Measurements from ENCODE around the gene EHD1. TPM values are rescaled to one million over a fixed set of nuclear protein-coding genes. Genes with fewer than 3 reads are reported as not detected.

EHD1 gene
- total and polyA plus RNA-seq, 10 donors, result 51.9 to 337 (median 162) TPM

GRCh38 chr11:64916775-64917662 lies 38.6 kb upstream of the EHD1 start, which contains the start of gene ATG2A:
ATG2A (minus strand) TSS chr11:64917209; CDS start chr11:64917135, 74 bp downstream.
- no peaks in the 10 kb centered on the region for H3K9me3 ChIP-seq
- DNase-seq, result peak; percentile 99
- H3K27ac ChIP-seq, result peak within 1 kb of the TSS; percentile 64 to 95 (median 86)
- peaks cover 15 to 48% (median 31%) of the 10 kb centered on the region in 6 donors for H3K4me1 ChIP-seq
- H3K4me3 ChIP-seq, result peak within 1 kb of the TSS; percentile 59 to 94 (median 80)
- TF ChIP-seq POLR2AphosphoS5 (IDR thresholded peaks at IDR 0.05), result peak; percentile 94 to 97 (median 96)
- peak in 2 of 3 donors; percentile 42 to 91 for TF ChIP-seq POLR2A (IDR thresholded peaks at IDR 0.05)
- TF ChIP-seq CTCF (IDR thresholded peaks at IDR 0.05 in 8 of 11, conservative IDR thresholded peaks at IDR 0.05 in 3 of 11), result peak in 3 of 11 experiments; percentile 19 to 41 (median 26)
- intact Hi-C loops (cut with DNase I; ENCODE audit: low total_unique reads), result no loop called here
- H3K27me3 ChIP-seq (replicated peaks in 1 of 7), result no peaks in the 10 kb centered on the region
- WGBS, 5 donors, result 0 to 2% (median 0%) methylated on average over 28 to 57 of the region's 57 CpGs
- H3K36me3 ChIP-seq, result peaks cover 0 to 28% (median 23%) of the 10 kb centered on the region in 6 donors

- 11 to 15% (median 12%) methylated on average over 15 to 23 of the region's 23 CpGs for WGBS, 5 donors
- peaks cover 15 to 48% (median 31%) of the 10 kb centered on the region in 6 donors for H3K4me1 ChIP-seq
- H3K9me3 ChIP-seq, result no peaks in the 10 kb centered on the region
- peak overlapping the region; percentile 59 to 94 (median 80) for H3K4me3 ChIP-seq
- H3K36me3 ChIP-seq, result peaks cover 5 to 37% (median 31%) of the 10 kb centered on the region in 6 donors
- TF ChIP-seq CTCF (IDR thresholded peaks at IDR 0.05 in 8 of 11, conservative IDR thresholded peaks at IDR 0.05 in 3 of 11) (no peak), POLR2AphosphoS5 (IDR thresholded peaks at IDR 0.05) (peak; percentile 8 to 70 (median 39)), POLR2A (IDR thresholded peaks at IDR 0.05) (no peak)
- peak; percentile 89 for DNase-seq
- intact Hi-C loops (cut with DNase I; ENCODE audit: low total_unique reads), result no loop called here
- H3K27ac ChIP-seq, result peak overlapping the region; percentile 64 to 95 (median 86)
- H3K27me3 ChIP-seq (replicated peaks in 1 of 7), result no peaks in the 10 kb centered on the region
These were observed 37.8 kb upstream of the EHD1 start for GRCh38 chr11:64916040-64916774.

GRCh38 chr11:64915376-64915887 lies 37.0 kb upstream of the EHD1 start:
- Histone ChIP-seq H3K4me3 (peak overlapping the region in 4 of 8 donors; percentile 59 to 94 (median 82)), H3K9me3 (no peaks in the 10 kb centered on the region), H3K4me1 (peaks cover 15 to 48% (median 31%) of the 10 kb centered on the region in 6 donors), H3K27ac (peak overlapping the region in 6 of 8 donors; percentile 83 to 95 (median 86)), H3K27me3 (replicated peaks in 1 of 7) (no peaks in the 10 kb centered on the region), H3K36me3 (peaks cover 9 to 44% (median 39%) of the 10 kb centered on the region in 6 donors)
- intact Hi-C loops (cut with DNase I; ENCODE audit: low total_unique reads), result no loop called here
- DNase-seq, result no peak
- TF ChIP-seq POLR2AphosphoS5 (IDR thresholded peaks at IDR 0.05) (no peak), POLR2A (IDR thresholded peaks at IDR 0.05) (no peak), CTCF (IDR thresholded peaks at IDR 0.05 in 8 of 11, conservative IDR thresholded peaks at IDR 0.05 in 3 of 11) (no peak)
- 69 to 86% (median 82%) methylated on average over 7 of the region's 7 CpGs for WGBS, 5 donors
